Measurements from ENCODE around the gene MAPKBP1. TPM values are rescaled to one million over a fixed set of nuclear protein-coding genes. Genes with fewer than 3 reads are reported as not detected.

Gene MAPKBP1
- total and polyA plus RNA-seq, 2 of the 8 experiments (the other 6 are each of a cell fraction or from before 2014, with no cell fraction given) = 4.3 to 11.3 TPM

DNA sequence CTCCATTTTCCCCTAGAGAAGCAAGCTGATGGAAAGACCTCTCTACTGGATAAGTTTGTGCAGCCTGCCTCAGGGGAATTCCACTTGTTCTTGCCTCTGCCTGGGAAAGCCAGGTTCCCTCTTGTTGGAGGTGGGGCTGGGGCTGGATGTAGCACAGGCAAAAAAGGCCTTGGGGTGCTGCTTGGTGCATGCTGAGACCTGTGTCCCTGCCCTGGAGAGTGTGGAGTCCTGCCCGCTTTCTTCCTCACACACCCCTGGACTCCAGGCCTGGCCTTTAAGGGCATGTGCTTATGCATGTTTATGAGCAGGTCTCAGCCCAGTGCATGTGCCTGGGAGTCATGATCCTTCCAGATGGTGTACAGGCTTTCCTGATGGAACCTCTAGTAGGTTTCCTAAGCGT lies 30.1 kb downstream of the MAPKBP1 start:
- DNase-seq (ENCODE audit: low read depth in 1 of 2, low spot score in 2 of 2) = no peak
- H3K4ac ChIP-seq (replicated peaks; ENCODE audit: insufficient read length, low read depth, low read length) = no peak overlapping the region
- no peak overlapping the region for H4K91ac ChIP-seq (replicated peaks; ENCODE audit: insufficient read length, low read length)
- no peaks in the 10 kb centered on the region for H3K36me3 ChIP-seq (ENCODE audit: control insufficient read depth in 2 of 4, insufficient read depth in 4 of 4, low read length in 3 of 4)
- no peaks in the 10 kb centered on the region for H3K23me2 ChIP-seq (ENCODE audit: low read depth, low read length)
- WGBS, 2 experiments (ENCODE audit: extremely low coverage in 1 of 2, insufficient coverage in 1 of 2, insufficient read length in 1 of 2, insufficient replicate concordance in 2 of 2, low coverage in 1 of 2, low lambda C conversion rate in 2 of 2, missing lambda C conversion rate in 1 of 2) = 85% methylated on average over 2 of the region's 2 CpGs; no CpG with 5 or more reads in 1 of the 2 experiments
- no peak overlapping the region for H2BK120ac ChIP-seq (replicated peaks; ENCODE audit: low read depth, low read length)
- no peak overlapping the region for H4K5ac ChIP-seq (ENCODE audit: insufficient read length, low read depth, low read length)
- H2BK15ac ChIP-seq (ENCODE audit: low read length) = no peak overlapping the region
- no peak for TF ChIP-seq CTBP2 (IDR thresholded peaks at IDR 0.05; ENCODE audit: borderline replicate concordance, insufficient read depth, insufficient read length, low read length)
- TF ChIP-seq POU5F1 (IDR thresholded peaks at IDR 0.05; ENCODE audit: low read depth, low read length) = no peak
- no peak for TF ChIP-seq SP2 (IDR thresholded peaks at IDR 0.05; ENCODE audit: low read length)
- CTCF ChIA-PET (ENCODE audit: partially characterized antibody) = interaction anchor here (1.1 to 13.7 kb wide), 4 partner anchors 20 to 223 kb away, joined by 3 to 283 read pairs (median 5); partner anchors contain the start of gene MAPKBP1
- no peak overlapping the region for H3K4me2 ChIP-seq (ENCODE audit: insufficient read depth in 1 of 2, low read depth in 2 of 2, low read length in 2 of 2)
- H3K23ac ChIP-seq (ENCODE audit: insufficient read length) = no peak overlapping the region
- no peak overlapping the region for H3K56ac ChIP-seq (replicated peaks; ENCODE audit: insufficient read length, low read depth, low read length)
- no peak overlapping the region for H2BK20ac ChIP-seq (ENCODE audit: low read length)
- no peak overlapping the region for H3K18ac ChIP-seq (ENCODE audit: extremely low read depth, low read length)
- H4K20me1 ChIP-seq (replicated peaks in 1 of 2; ENCODE audit: control insufficient read depth in 1 of 2, insufficient read depth in 2 of 2, low read length in 2 of 2) = no peaks in the 10 kb centered on the region
- no peak overlapping the region for H2AK5ac ChIP-seq (ENCODE audit: low read depth, low read length)
- H2AFZ ChIP-seq (ENCODE audit: low read length) = no peak overlapping the region
- no peaks in the 10 kb centered on the region for H3K27me3 ChIP-seq (replicated peaks in 1 of 4; ENCODE audit: control insufficient read depth in 3 of 4, extremely low read depth in 1 of 4, insufficient read depth in 3 of 4, low read length in 3 of 4)
- no peaks in the 10 kb centered on the region for H3K9me3 ChIP-seq (ENCODE audit: insufficient read depth in 2 of 2, low read depth in 1 of 2, low read length in 1 of 2)
- no peaks in the 10 kb centered on the region for H3K79me2 ChIP-seq (ENCODE audit: control insufficient read depth in 1 of 2, insufficient read depth in 2 of 2, low read length in 2 of 2)
- H3K9ac ChIP-seq (replicated peaks in 1 of 4; ENCODE audit: extremely low read depth in 1 of 4, low read depth in 3 of 4, low read length in 3 of 4) = no peak overlapping the region
- no peak overlapping the region for H2BK12ac ChIP-seq (ENCODE audit: low read depth, low read length)
- H4K8ac ChIP-seq (ENCODE audit: extremely low read depth, insufficient read depth, low read length) = no peak overlapping the region
- H3K4me1 ChIP-seq (replicated peaks in 1 of 4; ENCODE audit: control insufficient read depth in 3 of 4, insufficient read depth in 4 of 4, low read length in 3 of 4) = peaks cover 0 to 4% (median 2%) of the 10 kb centered on the region in 4 experiments; a peak in 4 of 7 replicates
- H3K14ac ChIP-seq (ENCODE audit: insufficient read length) = no peak overlapping the region
- FAIRE-seq = no peak
- H3K4me3 ChIP-seq (ENCODE audit: extremely low read depth in 1 of 4, insufficient read depth in 2 of 4, low read depth in 3 of 4, low read length in 4 of 4) = no peak overlapping the region
- peak overlapping the region; percentile 24; the same call in 1 of the 2 replicates for H2BK5ac ChIP-seq (ENCODE audit: low read depth, low read length)
- H3K79me1 ChIP-seq (ENCODE audit: low read depth, low read length) = no peaks in the 10 kb centered on the region
- POLR2A ChIA-PET (ENCODE audit: partially characterized antibody) = no interaction called here
- H3K27ac ChIP-seq (ENCODE audit: low read depth, low read length) = no peak overlapping the region

All from H1 (cell line).